ENCODE results near the gene EMC8.

The EMC8 gene

DNA sequence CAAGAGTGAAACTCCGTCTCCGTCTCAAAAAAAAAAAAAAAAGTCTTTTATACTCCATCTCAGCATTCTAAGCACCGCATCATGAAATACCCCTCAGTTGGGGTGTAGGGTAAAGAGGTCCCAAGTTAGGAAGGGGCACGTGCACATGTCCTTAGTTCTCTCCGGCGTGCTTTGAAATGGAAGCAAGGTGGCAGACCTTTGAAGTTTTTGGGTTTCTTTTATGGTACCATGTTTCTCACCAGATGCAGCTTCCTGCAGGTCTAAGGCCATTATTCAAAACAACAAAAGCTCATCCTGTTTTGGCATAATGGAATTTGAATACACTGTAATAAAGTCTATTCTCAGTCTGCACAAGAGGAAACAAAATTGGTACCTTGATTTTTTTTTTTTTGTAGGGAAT is 9.6 kb downstream of the EMC8 start:
- no peaks in the 10 kb centered on the region for H3F3A ChIP-seq (ENCODE audit: low read depth)
- H3K9ac ChIP-seq (ENCODE audit: low read depth, low read length, poor library complexity, severe bottlenecking): no peak overlapping the region
- H3K4me3 ChIP-seq (ENCODE audit: low read length, poor library complexity, severe bottlenecking): no peak overlapping the region
- H3K27me3 ChIP-seq (ENCODE audit: insufficient read depth, low read length, poor library complexity, severe bottlenecking): no peaks in the 10 kb centered on the region
- no peak for TF ChIP-seq EZH2phosphoT487 (IDR thresholded peaks at IDR 0.05; ENCODE audit: borderline replicate concordance)
- TF ChIP-seq, protein P1, sequence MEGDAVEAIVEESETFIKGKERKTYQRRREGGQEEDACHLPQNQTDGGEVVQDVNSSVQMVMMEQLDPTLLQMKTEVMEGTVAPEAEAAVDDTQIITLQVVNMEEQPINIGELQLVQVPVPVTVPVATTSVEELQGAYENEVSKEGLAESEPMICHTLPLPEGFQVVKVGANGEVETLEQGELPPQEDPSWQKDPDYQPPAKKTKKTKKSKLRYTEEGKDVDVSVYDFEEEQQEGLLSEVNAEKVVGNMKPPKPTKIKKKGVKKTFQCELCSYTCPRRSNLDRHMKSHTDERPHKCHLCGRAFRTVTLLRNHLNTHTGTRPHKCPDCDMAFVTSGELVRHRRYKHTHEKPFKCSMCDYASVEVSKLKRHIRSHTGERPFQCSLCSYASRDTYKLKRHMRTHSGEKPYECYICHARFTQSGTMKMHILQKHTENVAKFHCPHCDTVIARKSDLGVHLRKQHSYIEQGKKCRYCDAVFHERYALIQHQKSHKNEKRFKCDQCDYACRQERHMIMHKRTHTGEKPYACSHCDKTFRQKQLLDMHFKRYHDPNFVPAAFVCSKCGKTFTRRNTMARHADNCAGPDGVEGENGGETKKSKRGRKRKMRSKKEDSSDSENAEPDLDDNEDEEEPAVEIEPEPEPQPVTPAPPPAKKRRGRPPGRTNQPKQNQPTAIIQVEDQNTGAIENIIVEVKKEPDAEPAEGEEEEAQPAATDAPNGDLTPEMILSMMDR (conservative IDR thresholded peaks at IDR 0.05; ENCODE audit: low read length): no peak
- no peak overlapping the region for H2AFZ ChIP-seq (ENCODE audit: low read length)
- no peaks in the 10 kb centered on the region for H3K9me3 ChIP-seq (ENCODE audit: insufficient read depth, low read depth, low read length)
- peaks cover 53% of the 10 kb centered on the region for H3K79me2 ChIP-seq (ENCODE audit: insufficient read depth, low read length)
- H3K36me3 ChIP-seq (ENCODE audit: insufficient read depth, low read length): peaks cover 45% of the 10 kb centered on the region; the same call in 1 of the 2 replicates
- no peaks in the 10 kb centered on the region for H3K4me1 ChIP-seq (ENCODE audit: insufficient read depth, low read length, poor library complexity, severe bottlenecking)
- no peak overlapping the region for H3K4me2 ChIP-seq (ENCODE audit: low read depth, low read length, poor library complexity, severe bottlenecking)
- no peaks in the 10 kb centered on the region for H3K9me2 ChIP-seq (replicated peaks; ENCODE audit: low read depth, low read length)
- H4K20me1 ChIP-seq (ENCODE audit: insufficient read depth, low read length, poor library complexity, severe bottlenecking): no peaks in the 10 kb centered on the region

DNA sequence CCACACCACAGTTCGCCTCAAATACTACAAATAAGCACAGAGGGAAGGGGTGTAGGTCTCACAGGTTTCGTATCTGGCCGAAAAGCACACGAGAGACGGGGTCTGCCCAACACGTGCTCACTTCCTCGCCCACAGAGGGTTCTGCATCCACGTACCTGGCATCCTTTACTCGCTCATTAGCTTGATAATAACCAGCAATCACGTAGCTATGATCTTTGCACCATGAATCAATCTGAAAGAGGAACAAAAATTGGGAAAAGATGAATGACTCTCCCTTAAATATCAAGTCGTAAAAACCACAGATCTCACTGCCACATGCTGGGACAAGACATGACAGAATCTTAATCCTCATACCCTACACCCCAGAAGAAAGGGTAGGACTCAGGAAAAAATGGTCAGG is 10.5 kb downstream of the EMC8 start:
- Histone ChIP-seq H3K4me1 (ENCODE audit: insufficient read depth, low read length, poor library complexity, severe bottlenecking) (no peaks in the 10 kb centered on the region), H3K9me3 (ENCODE audit: insufficient read depth, low read depth, low read length) (no peaks in the 10 kb centered on the region), H3F3A (ENCODE audit: low read depth) (no peaks in the 10 kb centered on the region), H2AFZ (ENCODE audit: low read length) (no peak overlapping the region), H4K20me1 (ENCODE audit: insufficient read depth, low read length, poor library complexity, severe bottlenecking) (no peaks in the 10 kb centered on the region), H3K36me3 (ENCODE audit: insufficient read depth, low read length) (peaks cover 43% of the 10 kb centered on the region; the same call in 1 of the 2 replicates), H3K9ac (ENCODE audit: low read depth, low read length, poor library complexity, severe bottlenecking) (no peak overlapping the region), H3K79me2 (ENCODE audit: insufficient read depth, low read length) (peaks cover 48% of the 10 kb centered on the region), H3K9me2 (replicated peaks; ENCODE audit: low read depth, low read length) (no peaks in the 10 kb centered on the region), H3K4me3 (ENCODE audit: low read length, poor library complexity, severe bottlenecking) (no peak overlapping the region), H3K4me2 (ENCODE audit: low read depth, low read length, poor library complexity, severe bottlenecking) (no peak overlapping the region), H3K27me3 (ENCODE audit: insufficient read depth, low read length, poor library complexity, severe bottlenecking) (no peaks in the 10 kb centered on the region)
- TF ChIP-seq, protein P1 (conservative IDR thresholded peaks at IDR 0.05; ENCODE audit: low read length): no peak
- no peak for TF ChIP-seq EZH2phosphoT487 (IDR thresholded peaks at IDR 0.05; ENCODE audit: borderline replicate concordance)

DNA sequence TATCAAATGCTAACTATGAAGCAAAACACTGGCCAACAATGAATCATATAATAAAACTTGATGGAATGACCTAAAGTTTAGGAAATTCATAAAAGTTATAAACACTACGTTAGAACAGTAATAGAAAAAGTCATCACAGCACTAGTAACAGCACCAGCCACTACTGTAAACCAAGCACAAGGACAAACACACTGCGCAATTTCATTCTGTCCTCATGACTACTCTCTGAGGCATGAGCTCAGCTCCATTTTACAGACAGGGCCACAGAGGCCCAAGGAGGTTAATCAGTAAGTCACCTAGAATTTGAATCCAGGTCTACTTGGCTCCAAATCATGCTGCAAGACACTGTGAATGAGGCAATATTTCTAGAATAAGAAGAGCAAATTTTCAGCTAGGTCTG is 13.4 kb downstream of the EMC8 start:
- Histone ChIP-seq H3K4me1 (ENCODE audit: insufficient read depth, low read length, poor library complexity, severe bottlenecking) (no peaks in the 10 kb centered on the region), H2AFZ (ENCODE audit: low read length) (no peak overlapping the region), H3K4me2 (ENCODE audit: low read depth, low read length, poor library complexity, severe bottlenecking) (no peak overlapping the region), H3F3A (ENCODE audit: low read depth) (no peaks in the 10 kb centered on the region), H3K36me3 (ENCODE audit: insufficient read depth, low read length) (peaks cover 43% of the 10 kb centered on the region; the same call in 1 of the 2 replicates), H3K27me3 (ENCODE audit: insufficient read depth, low read length, poor library complexity, severe bottlenecking) (no peaks in the 10 kb centered on the region), H3K4me3 (ENCODE audit: low read length, poor library complexity, severe bottlenecking) (no peak overlapping the region), H3K9me2 (replicated peaks; ENCODE audit: low read depth, low read length) (no peaks in the 10 kb centered on the region), H4K20me1 (ENCODE audit: insufficient read depth, low read length, poor library complexity, severe bottlenecking) (no peaks in the 10 kb centered on the region), H3K79me2 (ENCODE audit: insufficient read depth, low read length) (peaks cover 22% of the 10 kb centered on the region; the same call in 1 of the 2 replicates), H3K9ac (ENCODE audit: low read depth, low read length, poor library complexity, severe bottlenecking) (no peak overlapping the region), H3K9me3 (ENCODE audit: insufficient read depth, low read depth, low read length) (no peaks in the 10 kb centered on the region)
- TF ChIP-seq EZH2phosphoT487 (IDR thresholded peaks at IDR 0.05; ENCODE audit: borderline replicate concordance): no peak
- TF ChIP-seq, protein P1 (conservative IDR thresholded peaks at IDR 0.05; ENCODE audit: low read length): no peak
